ENCODE results near the gene MEX3A.
"Not testable (repeated sequence)": the region's sequence is repeated elsewhere in the genome, so short reads cannot be mapped to it uniquely, and the experiment has no call there.

The MEX3A gene

DNA sequence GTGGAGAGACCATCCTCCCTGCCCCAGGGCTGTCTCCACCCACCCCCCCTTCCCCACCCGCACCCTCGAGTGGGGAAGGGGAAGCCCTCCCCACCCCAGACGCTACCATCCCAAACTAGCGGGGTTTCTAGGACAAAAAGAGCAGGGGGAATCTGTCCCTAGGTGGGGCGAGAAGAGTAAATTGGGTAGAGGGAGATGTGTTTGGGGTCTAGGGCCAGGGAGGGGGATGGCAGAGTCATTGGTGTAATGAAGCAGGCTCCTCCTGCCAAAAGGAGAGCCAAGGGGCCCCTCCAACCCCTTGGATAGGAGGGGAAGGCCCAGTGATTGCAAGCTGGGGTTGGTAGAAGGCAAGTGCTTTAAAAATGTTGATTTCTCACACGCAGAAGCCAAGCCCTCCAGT, 10.0 kb downstream of the MEX3A start:
- no peak overlapping the region for H3K4me3 ChIP-seq (ENCODE audit: low read length)
- no peak for TF ChIP-seq ZNF274 (IDR thresholded peaks at IDR 0.05; ENCODE audit: low read depth, low read length)

DNA sequence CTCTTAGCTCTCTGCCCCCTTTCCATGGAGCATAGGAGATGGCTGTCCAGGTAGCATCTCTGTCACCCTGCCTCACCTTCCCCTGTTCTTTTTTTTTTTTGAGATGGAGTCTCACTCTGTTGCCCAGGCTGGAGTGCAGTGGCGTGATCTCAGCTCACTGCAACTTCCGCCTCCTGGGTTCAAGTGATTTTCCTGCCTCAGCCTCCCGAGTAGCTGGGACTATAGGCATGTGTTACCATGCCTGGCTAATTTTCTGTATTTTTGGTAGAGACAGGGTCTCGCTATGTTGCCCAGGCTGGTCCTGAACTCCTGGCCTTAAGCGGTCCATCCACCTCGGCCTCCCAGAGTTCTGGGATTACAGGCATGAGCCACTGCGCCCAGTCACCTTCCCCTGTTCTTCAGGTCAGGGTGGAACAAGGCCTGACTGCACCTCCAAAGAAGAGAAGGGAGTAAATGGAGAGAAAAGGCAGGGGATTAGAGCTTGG, 10.9 kb downstream of the MEX3A start:
- H3K4me3 ChIP-seq (ENCODE audit: low read length), result not testable (repeated sequence)

GRCh38 chr1:156070548-156070947, 11.7 kb downstream of the MEX3A start:
- H3K4me3 ChIP-seq (ENCODE audit: low read length), result no peak overlapping the region
- no peak for TF ChIP-seq ZNF274 (IDR thresholded peaks at IDR 0.05; ENCODE audit: low read depth, low read length)

DNA sequence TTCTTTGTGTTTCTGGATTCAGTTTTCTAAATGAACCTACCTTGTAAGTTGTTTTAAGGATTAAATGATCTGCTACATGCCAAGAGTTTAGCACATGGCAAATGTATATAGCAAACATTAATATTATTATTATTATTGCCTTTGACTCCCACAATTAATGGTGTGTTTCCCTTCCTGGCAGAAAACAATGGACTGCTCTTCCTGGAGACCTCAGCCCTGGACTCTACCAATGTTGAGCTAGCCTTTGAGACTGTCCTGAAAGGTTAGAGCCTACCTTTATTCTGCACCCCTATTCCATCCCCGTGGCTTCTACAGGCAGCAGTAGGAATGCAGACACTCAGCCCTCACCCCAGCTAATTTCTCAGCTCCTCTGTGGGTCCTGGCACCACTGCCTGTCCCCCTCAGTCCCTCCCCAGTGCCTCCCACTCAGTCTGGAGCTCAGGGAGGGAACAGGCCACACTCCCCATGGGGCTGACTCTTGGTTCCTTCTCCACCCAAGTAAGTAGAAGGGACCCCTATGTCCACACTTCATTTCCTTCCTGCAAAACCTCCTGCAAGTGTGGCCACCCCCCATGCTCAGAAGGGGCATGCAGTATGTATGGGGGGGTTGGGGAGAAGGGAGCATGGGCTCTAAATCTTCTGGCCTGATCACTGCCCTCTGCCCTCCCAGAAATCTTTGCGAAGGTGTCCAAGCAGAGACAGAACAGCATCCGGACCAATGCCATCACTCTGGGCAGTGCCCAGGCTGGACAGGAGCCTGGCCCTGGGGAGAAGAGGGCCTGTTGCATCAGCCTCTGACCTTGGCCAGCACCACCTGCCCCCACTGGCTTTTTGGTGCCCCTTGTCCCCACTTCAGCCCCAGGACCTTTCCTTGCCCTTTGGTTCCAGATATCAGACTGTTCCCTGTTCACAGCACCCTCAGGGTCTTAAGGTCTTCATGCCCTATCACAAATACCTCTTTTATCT, 12.5 kb downstream of the MEX3A start:
- no peak for TF ChIP-seq ZNF274 (IDR thresholded peaks at IDR 0.05; ENCODE audit: low read depth, low read length)
- H3K4me3 ChIP-seq (ENCODE audit: low read length), result no peak overlapping the region

DNA sequence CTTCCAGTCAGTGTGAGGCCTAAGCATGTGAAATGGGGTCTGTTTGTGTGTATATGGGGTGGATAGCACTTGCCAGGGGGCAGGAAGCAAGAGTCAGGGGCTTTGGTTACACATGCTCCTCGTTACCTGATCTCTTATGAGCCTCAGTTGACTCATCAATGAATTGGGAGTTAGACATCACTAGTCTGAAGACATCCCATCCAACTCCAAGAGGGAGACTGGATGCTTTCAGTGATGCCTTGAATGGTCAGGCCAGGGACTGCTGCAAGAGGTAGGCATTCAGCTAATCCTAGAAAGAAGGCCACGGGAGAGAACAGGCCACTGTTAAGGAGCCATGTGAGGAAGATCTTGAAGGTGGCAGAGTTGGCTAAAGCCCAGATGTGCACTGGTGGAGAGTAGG, 15.0 kb downstream of the MEX3A start:
- no peak for TF ChIP-seq ZNF274 (IDR thresholded peaks at IDR 0.05; ENCODE audit: low read depth, low read length)
- no peak overlapping the region for H3K4me3 ChIP-seq (ENCODE audit: low read length)

- no peak for TF ChIP-seq ZNF274 (IDR thresholded peaks at IDR 0.05; ENCODE audit: low read depth, low read length)
- H3K4me3 ChIP-seq (ENCODE audit: low read length), result no peak overlapping the region
Measured at GRCh38 chr1:156065871-156066270, 16.4 kb downstream of the MEX3A start.

- H3K4me3 ChIP-seq (ENCODE audit: low read length), result no peak overlapping the region
- no peak for TF ChIP-seq ZNF274 (IDR thresholded peaks at IDR 0.05; ENCODE audit: low read depth, low read length)
Measured at GRCh38 chr1:156065212-156065611, 17.1 kb downstream of the MEX3A start.

DNA sequence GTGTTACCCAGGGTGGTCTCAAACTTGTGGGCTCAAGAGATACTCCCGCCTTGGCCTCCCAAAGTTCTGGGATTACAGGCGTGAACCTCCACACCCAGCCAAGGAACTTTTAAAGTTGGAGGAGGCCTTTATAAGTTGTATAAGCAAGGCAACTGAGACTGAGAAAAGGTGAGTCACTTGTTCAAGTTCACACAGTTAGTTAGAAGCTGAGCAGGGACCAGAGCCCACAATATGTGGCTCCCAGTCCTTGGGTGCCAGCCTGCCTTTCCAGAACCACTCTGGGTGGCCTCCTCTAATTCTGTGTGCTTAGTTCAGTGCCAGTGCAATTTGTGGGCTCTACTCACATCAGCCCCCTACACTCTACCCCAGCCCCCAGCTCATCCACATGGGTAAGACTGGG, 17.6 kb downstream of the MEX3A start:
- TF ChIP-seq ZNF274 (IDR thresholded peaks at IDR 0.05; ENCODE audit: low read depth, low read length), result no peak
- H3K4me3 ChIP-seq (ENCODE audit: low read length), result no peak overlapping the region

DNA sequence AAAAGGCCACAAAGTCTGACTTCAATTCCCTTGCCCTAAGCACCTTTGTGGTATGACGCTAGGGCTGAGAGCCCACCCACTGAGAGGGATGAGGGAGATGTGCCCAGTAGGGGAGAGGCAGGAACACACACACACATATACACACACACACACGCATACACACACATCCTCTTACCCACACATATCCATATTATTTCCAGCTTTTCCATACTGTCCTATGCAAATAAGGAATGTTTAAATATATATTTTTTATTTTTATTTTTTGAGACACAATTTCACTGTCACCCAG, 18.3 kb downstream of the MEX3A start:
- H3K4me3 ChIP-seq (ENCODE audit: low read length), result no peak overlapping the region
- no peak for TF ChIP-seq ZNF274 (IDR thresholded peaks at IDR 0.05; ENCODE audit: low read depth, low read length)

GRCh38 chr1:156062189-156062588, 20.1 kb downstream of the MEX3A start:
- TF ChIP-seq ZNF274 (IDR thresholded peaks at IDR 0.05; ENCODE audit: low read depth, low read length), result no peak
- H3K4me3 ChIP-seq (ENCODE audit: low read length), result no peak overlapping the region

GRCh38 chr1:156060937-156061636, 21.2 kb downstream of the MEX3A start, which contains the start of gene RAB25:
TSS of gene RAB25 (plus strand) at chr1:156061160. CDS start at chr1:156061401, 241 bp downstream.
- no peak within 1 kb of the TSS for H3K4me3 ChIP-seq (ENCODE audit: low read length)
- TF ChIP-seq ZNF274 (IDR thresholded peaks at IDR 0.05; ENCODE audit: low read depth, low read length), result no peak

GRCh38 chr1:156056326-156056849, 25.9 kb downstream of the MEX3A start:
- TF ChIP-seq ZNF274 (IDR thresholded peaks at IDR 0.05; ENCODE audit: low read depth, low read length), result no peak
- no peak overlapping the region for H3K4me3 ChIP-seq (ENCODE audit: low read length)

GRCh38 chr1:156055281-156056048, 26.8 kb downstream of the MEX3A start:
- TF ChIP-seq ZNF274 (IDR thresholded peaks at IDR 0.05; ENCODE audit: low read depth, low read length), result no peak
- H3K4me3 ChIP-seq (ENCODE audit: low read length), result peak overlapping the region; percentile 66
